Gastroesophageal sphincter (tissue), 4 donors: ENCODE measurements around the gene SLC45A2. TPM values are rescaled to one million over a fixed set of nuclear protein-coding genes. Genes with fewer than 3 reads are reported as not detected.

Experiments
- ATAC-seq: fragments of 150-250 bp; one replicate; pipeline ENCODE4 v1.9.1; 2016; ENCODE audit warnings: mild to moderate bottlenecking, moderate library complexity
- H3K27ac ChIP-seq, 4 donors: fragments of 200-600 bp; sonication (generic) in 3 of 4; 1 replicate in 3 of 4; 2 replicates in 1 of 4; pipeline ENCODE4 v1.5.1; 2016 to 2019
- H3K27me3 ChIP-seq: fragments of 200-600 bp; sonication (generic); one replicate; pipeline ENCODE4 v1.5.1; 2019
- H3K36me3 ChIP-seq, 2 donors: fragments of 200-600 bp; sonication (generic); one replicate each; pipeline ENCODE4 v1.5.1; 2019; ENCODE audit warnings: control low read depth in 1 of 2
- H3K4me1 ChIP-seq, 3 donors: fragments of 200-600 bp; sonication (generic); 1 replicate in 2 of 3; 2 replicates in 1 of 3; pipeline ENCODE4 v1.5.1; 2016 to 2019; ENCODE audit warnings: control low read depth in 2 of 3
- H3K4me3 ChIP-seq, 2 donors: fragments of 200-600 bp; sonication (generic); one replicate each; pipeline ENCODE4 v1.5.1; 2019; ENCODE audit warnings: mild to moderate bottlenecking in 1 of 2, moderate library complexity in 1 of 2
- H3K9me3 ChIP-seq, 3 donors: fragments of 200-600 bp; sonication (generic); one replicate each; pipeline ENCODE4 v1.5.1; 2017 to 2019; ENCODE audit warnings: control low read depth in 2 of 3
- CTCF ChIP-seq, 4 experiments: fragments of 200-600 bp in 2 of 4; fragments of 450-650 bp in 2 of 4; sonication (generic) in 1 of 4; IDR thresholded peaks; one replicate each; pipeline ENCODE4 v1.5.1; 2017 to 2019; ENCODE audit warnings: antibody characterized with exemption in 4 of 4, mild to moderate bottlenecking in 2 of 4, moderate library complexity in 2 of 4
- EP300 ChIP-seq: sonication (generic); formaldehyde crosslinking; IDR thresholded peaks from one replicate; pipeline ENCODE4 v1.6.1; 2017; ENCODE audit warnings: antibody characterized with exemption, mild to moderate bottlenecking
- POLR2A ChIP-seq, 2 donors: fragments of 450-650 bp; IDR thresholded peaks; one replicate each; pipeline ENCODE4 v1.6.1; 2017; ENCODE audit warnings: antibody characterized with exemption in 2 of 2, mild to moderate bottlenecking in 2 of 2, moderate library complexity in 1 of 2
- POLR2AphosphoS5 ChIP-seq: sonication (generic); formaldehyde crosslinking; IDR thresholded peaks from one replicate; pipeline ENCODE4 v1.6.1; 2017; ENCODE audit warnings: antibody characterized with exemption
- WGBS, 2 donors: methylation state at CpG; one replicate each; pipeline ENCODE4 v1.1.5; 2018; ENCODE audit warnings: low coverage in 1 of 2; 5-methylcytosine and 5-hydroxymethylcytosine counted together
- total RNA-seq, 4 donors: library from RNA; depleted of rRNA; stranded (reverse); fragments of >200 nt; gene quantifications; one replicate each; pipeline ENCODE4 v1.1.0, GENCODE V29; 2016

The SLC45A2 gene
- total RNA-seq, 4 donors from 2014 or later, result 0.15 TPM; not detected in 3

DNA sequence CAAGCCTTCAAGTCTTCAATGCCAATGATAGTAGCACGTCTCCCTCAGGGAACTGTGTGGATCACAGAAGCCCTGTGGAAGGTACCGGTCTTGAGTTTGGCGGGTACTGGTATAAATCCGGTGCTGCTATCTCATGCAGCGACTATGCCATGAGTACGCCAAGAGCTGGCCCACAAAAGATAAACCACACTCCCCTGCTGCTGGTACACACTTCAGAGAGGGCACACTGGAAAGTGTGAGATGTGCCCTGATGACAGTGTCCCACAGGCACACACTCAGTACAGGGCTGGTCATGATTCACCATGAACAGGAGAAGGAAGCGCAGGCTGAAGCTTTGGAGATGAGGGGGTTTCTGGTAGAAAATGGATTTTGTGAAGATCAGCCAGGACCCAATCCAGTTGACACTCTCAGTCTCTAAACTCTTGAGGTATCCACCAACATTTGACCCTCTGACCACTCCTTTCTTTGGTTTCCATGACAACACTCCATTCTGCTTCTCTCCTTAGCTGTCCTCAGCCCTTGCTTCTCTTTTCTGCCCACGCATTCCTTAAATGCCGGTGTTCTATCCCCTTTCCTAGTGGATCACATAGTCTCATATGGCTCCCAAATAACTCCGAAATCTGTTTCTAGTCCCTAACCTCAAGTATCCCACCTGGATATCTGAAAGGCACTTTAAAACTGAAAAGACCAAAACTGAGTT is 18.3 kb upstream of the SLC45A2 start:
- H3K27ac ChIP-seq, result no peak overlapping the region
- peaks cover 0 to 53% (median 22%) of the 10 kb centered on the region in 3 donors for H3K4me1 ChIP-seq
- TF ChIP-seq CTCF (IDR thresholded peaks at IDR 0.05) (no peak), POLR2A (IDR thresholded peaks at IDR 0.05) (no peak), POLR2AphosphoS5 (no peak), EP300 (no peak)
- WGBS, 2 donors, result 96 to 100% methylated on average over 1 to 4 of the region's 10 CpGs
- no peaks in the 10 kb centered on the region for H3K9me3 ChIP-seq
- no peak overlapping the region for H3K4me3 ChIP-seq
- ATAC-seq, result no peak
- no peaks in the 10 kb centered on the region for H3K27me3 ChIP-seq
- peaks cover 0 to 22% of the 10 kb centered on the region in 2 donors for H3K36me3 ChIP-seq

- Histone ChIP-seq H3K4me3 (peak overlapping the region; percentile 11 to 18), H3K27ac (peak overlapping the region; percentile 71 to 82 (median 78)), H3K27me3 (no peaks in the 10 kb centered on the region), H3K9me3 (no peaks in the 10 kb centered on the region), H3K36me3 (peaks cover 0 to 22% of the 10 kb centered on the region in 2 donors), H3K4me1 (peaks cover 0 to 57% (median 14%) of the 10 kb centered on the region in 3 donors)
- ATAC-seq, result peak; percentile 80
- TF ChIP-seq POLR2A (IDR thresholded peaks at IDR 0.05), result no peak
- peak; percentile 36 for TF ChIP-seq POLR2AphosphoS5
- 35 to 41% methylated on average over 4 to 9 of the region's 10 CpGs for WGBS, 2 donors
Measured at GRCh38 chr5:34001241-34001841, 16.8 kb upstream of the SLC45A2 start.

- H3K4me1 ChIP-seq, result peaks cover 0 to 52% (median 8%) of the 10 kb centered on the region in 3 donors
- no peaks in the 10 kb centered on the region for H3K9me3 ChIP-seq
- no peak for TF ChIP-seq POLR2A (IDR thresholded peaks at IDR 0.05)
- TF ChIP-seq EP300, result no peak
- TF ChIP-seq POLR2AphosphoS5, result no peak
- no peak for TF ChIP-seq CTCF (IDR thresholded peaks at IDR 0.05)
- H3K36me3 ChIP-seq, result peaks cover 0 to 25% of the 10 kb centered on the region in 2 donors
- no peak overlapping the region for H3K4me3 ChIP-seq
- ATAC-seq, result no peak
- H3K27ac ChIP-seq, result peak overlapping the region in 2 of 4 donors; percentile 76 to 82
- 73 to 85% methylated on average over 4 of the region's 4 CpGs for WGBS, 2 donors
- no peaks in the 10 kb centered on the region for H3K27me3 ChIP-seq
Measured at GRCh38 chr5:33999978-34000377, 15.5 kb upstream of the SLC45A2 start.

DNA sequence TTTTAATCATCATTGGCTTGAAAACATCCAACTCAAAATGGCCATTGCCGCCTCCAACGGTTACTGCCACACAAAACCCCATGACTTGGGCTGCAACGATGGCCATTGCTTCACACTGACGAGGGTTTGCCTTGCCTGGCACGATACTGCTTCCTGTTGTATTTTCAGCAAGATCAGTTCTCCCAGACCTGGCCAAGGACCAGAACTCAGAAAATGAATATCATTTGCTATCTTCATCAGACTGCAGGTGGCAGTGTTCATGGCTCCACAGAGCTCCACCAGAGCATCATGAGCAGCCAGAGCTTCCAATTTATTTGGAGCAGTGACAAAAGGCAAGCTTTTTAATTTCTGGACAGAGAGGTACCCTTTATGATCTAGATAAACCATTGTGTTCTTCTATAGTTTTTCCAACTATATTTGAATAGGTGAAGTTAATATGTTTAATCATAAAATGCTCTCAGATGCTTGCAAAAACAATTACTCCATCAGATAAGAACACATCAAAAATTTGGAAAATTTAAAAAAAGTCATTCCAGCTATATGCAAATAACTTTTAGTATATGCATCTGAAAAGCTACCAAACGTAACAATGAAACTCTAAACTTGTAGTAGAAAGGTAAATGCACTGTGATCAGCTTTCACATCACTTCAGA is 13.0 kb upstream of the SLC45A2 start:
- no peak for TF ChIP-seq EP300
- TF ChIP-seq POLR2AphosphoS5, result peak; percentile 76
- TF ChIP-seq CTCF (IDR thresholded peaks at IDR 0.05), result peak; percentile 32 to 73 (median 66)
- 20 to 40% methylated on average over 5 of the region's 6 CpGs for WGBS, 2 donors
- ATAC-seq, result peak; percentile 79
- no peaks in the 10 kb centered on the region for H3K9me3 ChIP-seq
- H3K4me1 ChIP-seq, result peaks cover 0 to 48% (median 8%) of the 10 kb centered on the region in 3 donors
- H3K27me3 ChIP-seq, result no peaks in the 10 kb centered on the region
- H3K4me3 ChIP-seq, result no peak overlapping the region
- H3K36me3 ChIP-seq, result peaks cover 0 to 24% of the 10 kb centered on the region in 2 donors
- H3K27ac ChIP-seq, result peak overlapping the region in 3 of 4 donors; percentile 6 to 39 (median 22)

GRCh38 chr5:33995865-33996264 is 11.4 kb upstream of the SLC45A2 start:
- H3K36me3 ChIP-seq, result peaks cover 0 to 27% of the 10 kb centered on the region in 2 donors
- 44 to 73% methylated on average over 2 of the region's 2 CpGs for WGBS, 2 donors
- TF ChIP-seq CTCF (IDR thresholded peaks at IDR 0.05) (no peak), EP300 (no peak)
- no peaks in the 10 kb centered on the region for H3K27me3 ChIP-seq
- H3K27ac ChIP-seq, result peak overlapping the region in 1 of 4 donors; percentile 6
- no peak for ATAC-seq
- peaks cover 0 to 34% (median 1%) of the 10 kb centered on the region in 3 donors for H3K4me1 ChIP-seq
- H3K4me3 ChIP-seq, result no peak overlapping the region
- no peaks in the 10 kb centered on the region for H3K9me3 ChIP-seq
